ENCODE results near the gene MAMDC2.
A peak's percentile ranks its signal among the peaks of the same experiment; 100 is the strongest.

The MAMDC2 gene

GRCh38 chr9:70035691-70036090 is 8.0 kb upstream of the MAMDC2 start:
- ATAC-seq = no peak
- TF ChIP-seq POU6F1 (CRISPR knock-in tag; IDR thresholded peaks at IDR 0.05; ENCODE audit: borderline replicate concordance, low read depth) (no peak), TOX (CRISPR knock-in tag; IDR thresholded peaks at IDR 0.05; ENCODE audit: borderline replicate concordance) (no peak), ISL1 (CRISPR knock-in tag; IDR thresholded peaks at IDR 0.05) (no peak), PATZ1 (CRISPR knock-in tag; IDR thresholded peaks at IDR 0.05; ENCODE audit: borderline replicate concordance) (no peak), ZC3H10 (CRISPR knock-in tag; IDR thresholded peaks at IDR 0.05) (no peak), PPARA (CRISPR knock-in tag; IDR thresholded peaks at IDR 0.05; ENCODE audit: borderline replicate concordance) (no peak)

GRCh38 chr9:70036641-70037040 is 7.0 kb upstream of the MAMDC2 start:
- ATAC-seq = no peak
- no peak for TF ChIP-seq TOX (CRISPR knock-in tag; IDR thresholded peaks at IDR 0.05; ENCODE audit: borderline replicate concordance)
- TF ChIP-seq ZC3H10 (CRISPR knock-in tag; IDR thresholded peaks at IDR 0.05) = no peak
- no peak for TF ChIP-seq ISL1 (CRISPR knock-in tag; IDR thresholded peaks at IDR 0.05)
- no peak for TF ChIP-seq POU6F1 (CRISPR knock-in tag; IDR thresholded peaks at IDR 0.05; ENCODE audit: borderline replicate concordance, low read depth)
- TF ChIP-seq ESRRG (CRISPR knock-in tag; IDR thresholded peaks at IDR 0.05) = no peak
- no peak for TF ChIP-seq BACH2 (CRISPR knock-in tag; IDR thresholded peaks at IDR 0.05; ENCODE audit: borderline replicate concordance)

- peak; percentile 24; the same call in 1 of the 3 replicates for ATAC-seq
- peak; percentile 82; the same call in 1 of the 2 replicates for TF ChIP-seq OSR1 (CRISPR knock-in tag; IDR thresholded peaks at IDR 0.05)
Measured at GRCh38 chr9:70038171-70038621, 5.5 kb upstream of the MAMDC2 start.

GRCh38 chr9:70040376-70040903 is 3.2 kb upstream of the MAMDC2 start:
- ATAC-seq = no peak
- no peak for TF ChIP-seq PPARA (CRISPR knock-in tag; IDR thresholded peaks at IDR 0.05; ENCODE audit: borderline replicate concordance)

- TF ChIP-seq PPARA (CRISPR knock-in tag; IDR thresholded peaks at IDR 0.05; ENCODE audit: borderline replicate concordance) (no peak), ZNF565 (CRISPR knock-in tag; conservative IDR thresholded peaks at IDR 0.05; ENCODE audit: low read depth) (no peak), GLIS3 (CRISPR knock-in tag; IDR thresholded peaks at IDR 0.05) (no peak), TSHZ2 (CRISPR knock-in tag; IDR thresholded peaks at IDR 0.05) (no peak), OSR1 (CRISPR knock-in tag; IDR thresholded peaks at IDR 0.05) (no peak)
Measured at GRCh38 chr9:70042461-70043215, 1.0 kb upstream of the MAMDC2 start.

GRCh38 chr9:70043285-70043684 is 363 bp upstream of the MAMDC2 start:
- ATAC-seq = no peak

More at GRCh38 chr9:70042461-70043215, 1.0 kb upstream of the MAMDC2 start:
- ATAC-seq = no peak

More at GRCh38 chr9:70043285-70043684, 363 bp upstream of the MAMDC2 start:
- TF ChIP-seq BACH2 (CRISPR knock-in tag; IDR thresholded peaks at IDR 0.05; ENCODE audit: borderline replicate concordance) (no peak), TOX (CRISPR knock-in tag; IDR thresholded peaks at IDR 0.05; ENCODE audit: borderline replicate concordance) (no peak), ARNTL (CRISPR knock-in tag; IDR thresholded peaks at IDR 0.05; ENCODE audit: borderline replicate concordance, low read depth) (no peak), RARB (CRISPR knock-in tag; IDR thresholded peaks at IDR 0.05) (no peak), ZNF8 (CRISPR knock-in tag; IDR thresholded peaks at IDR 0.05) (no peak), PATZ1 (CRISPR knock-in tag; IDR thresholded peaks at IDR 0.05; ENCODE audit: borderline replicate concordance) (no peak), ZFP30 (CRISPR knock-in tag; IDR thresholded peaks at IDR 0.05) (no peak), ZFP3 (CRISPR knock-in tag; IDR thresholded peaks at IDR 0.05) (no peak)

All from SK-N-SH treated with all-trans-retinoic acid at 6 μM for 48 hours (cell line).